Muscle of leg (tissue), 16 donors: ENCODE results near the gene LORICRIN. TPM values are rescaled to one million over a fixed set of nuclear protein-coding genes. Genes with fewer than 3 reads are reported as not detected.
"Not testable (repeated sequence)": the region's sequence is repeated elsewhere in the genome, so short reads cannot be mapped to it uniquely, and the experiment has no call there.

Source experiments
- DNase-seq: peaks from one replicate; pipeline ENCODE4 v3.0.0; 2013
- H3K27ac ChIP-seq: one replicate; pipeline ENCODE4 v1.5.1; 2013; ENCODE audit warnings: mild to moderate bottlenecking, low read length, control low read depth
- H3K27me3 ChIP-seq: one replicate; pipeline ENCODE4 v1.6.1; 2013; ENCODE audit warnings: low read length; ENCODE audit not compliant: control insufficient read depth, insufficient read depth
- H3K36me3 ChIP-seq: one replicate; pipeline ENCODE4 v1.6.1; 2013; ENCODE audit warnings: low read length; ENCODE audit not compliant: control insufficient read depth, insufficient read depth
- H3K4me1 ChIP-seq: one replicate; pipeline ENCODE4 v1.6.1; 2013; ENCODE audit warnings: low read length; ENCODE audit not compliant: control insufficient read depth, insufficient read depth
- H3K4me3 ChIP-seq: one replicate; pipeline ENCODE4 v1.5.1; 2013; ENCODE audit warnings: low read length, control low read depth
- H3K9me3 ChIP-seq: replicated peaks from 2 replicates; pipeline ENCODE4 v1.6.1; 2013; ENCODE audit warnings: low read depth, low read length; ENCODE audit not compliant: control insufficient read depth
- WGBS: methylation state at CpG from one replicate; pipeline ENCODE4 v1.1.5; 2013; ENCODE audit warnings: missing lambda C conversion rate; ENCODE audit not compliant: insufficient coverage; 5-methylcytosine and 5-hydroxymethylcytosine counted together
- long read RNA-seq, 11 donors: transcript quantifications; one replicate each; lab custom pipeline, GENCODE V29; 2026
- polyA plus RNA-seq, 8 donors: library from polyadenylated mRNA; unstranded; fragments of 120-200 nt; gene quantifications; one replicate each; pipeline versions ENCODE4 v1.2.1 to v1.2.3, GENCODE V29; 2013; ENCODE audit warnings: inconsistent platforms in 1 of 8, low replicate concordance in 1 of 8; ENCODE audit not compliant: insufficient read length in 8 of 8, insufficient read depth in 1 of 8
- total RNA-seq: library from RNA; stranded (reverse); fragments of 120-200 nt; gene quantifications from one replicate; pipeline ENCODE4 v1.2.4, GENCODE V29; 2013

Gene LORICRIN, protein sequence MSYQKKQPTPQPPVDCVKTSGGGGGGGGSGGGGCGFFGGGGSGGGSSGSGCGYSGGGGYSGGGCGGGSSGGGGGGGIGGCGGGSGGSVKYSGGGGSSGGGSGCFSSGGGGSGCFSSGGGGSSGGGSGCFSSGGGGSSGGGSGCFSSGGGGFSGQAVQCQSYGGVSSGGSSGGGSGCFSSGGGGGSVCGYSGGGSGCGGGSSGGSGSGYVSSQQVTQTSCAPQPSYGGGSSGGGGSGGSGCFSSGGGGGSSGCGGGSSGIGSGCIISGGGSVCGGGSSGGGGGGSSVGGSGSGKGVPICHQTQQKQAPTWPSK
- total RNA-seq (not detected), polyA plus RNA-seq (not detected)
- long read RNA-seq, donor 1 = 0 reads
- long read RNA-seq, donor 2 = 0 reads
- long read RNA-seq, donor 3 = 0 reads
- long read RNA-seq, donor 4 = 0 reads
- long read RNA-seq, donor 5 = 0 reads
- long read RNA-seq, donor 6 = 0 reads
- long read RNA-seq, donor 7 = 0 reads
- long read RNA-seq, donor 8 = 0 reads
- long read RNA-seq, donor 9 = 0 reads
- long read RNA-seq, donor 10 = 0 reads
- long read RNA-seq, donor 11 = 0 reads

DNA sequence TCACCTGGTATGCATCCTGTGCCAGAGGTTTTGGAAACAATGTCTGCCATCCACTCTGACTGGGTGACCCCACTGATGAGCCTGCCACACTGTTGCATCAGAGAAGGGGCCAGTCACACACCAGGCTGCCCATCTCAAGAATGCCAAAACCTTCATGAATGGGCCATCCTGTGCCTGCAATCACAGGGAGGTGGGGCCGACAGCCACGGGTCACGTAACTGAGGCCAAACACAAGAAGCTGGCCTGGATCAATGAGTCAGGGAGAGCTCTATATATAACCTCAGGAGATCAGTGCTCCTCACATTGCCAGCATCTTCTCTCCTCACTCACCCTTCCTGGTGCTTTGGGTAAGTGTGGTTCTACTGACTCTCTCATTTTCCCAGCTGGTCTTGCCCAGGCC, at the start of gene LORICRIN:
Gene LORICRIN (plus strand): TSS at position 301 of the 400 bp plus-strand sequence. CDS start 1,263 bp downstream, outside the sequence.
- H3K9me3 ChIP-seq = no peaks in the 10 kb centered on the region
- WGBS = 100% methylated on average over 3 of the region's 3 CpGs
- no peak for DNase-seq
- no peak within 1 kb of the TSS for H3K27ac ChIP-seq
- peaks cover 43% of the 10 kb centered on the region for H3K27me3 ChIP-seq
- H3K36me3 ChIP-seq = no peaks in the 10 kb centered on the region
- peaks cover 8% of the 10 kb centered on the region for H3K4me1 ChIP-seq
- H3K4me3 ChIP-seq = no peak within 1 kb of the TSS

DNA sequence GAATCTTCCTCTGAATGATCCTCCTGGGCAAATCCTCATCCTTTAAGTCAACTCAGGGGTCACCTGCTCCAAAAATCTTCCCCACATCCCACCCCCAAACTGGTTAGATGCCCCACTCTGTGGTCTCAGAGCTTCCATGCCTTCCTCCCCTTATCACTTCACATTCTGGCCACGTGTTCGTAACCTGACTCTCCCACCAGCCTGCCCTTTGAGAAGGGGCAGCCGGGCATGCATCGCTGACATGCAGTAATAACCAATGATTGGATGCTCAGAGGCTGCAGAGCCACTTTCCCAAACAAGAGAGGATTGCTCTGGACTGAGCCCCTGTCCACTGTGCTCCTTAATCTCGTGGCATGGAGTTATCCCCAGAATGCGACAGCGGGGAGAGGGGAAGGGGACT, 49.3 kb upstream of the LORICRIN start:
- no peak for DNase-seq
- Histone ChIP-seq H3K27me3 (no peaks in the 10 kb centered on the region), H3K4me3 (no peak overlapping the region), H3K27ac (no peak overlapping the region), H3K9me3 (no peaks in the 10 kb centered on the region), H3K36me3 (no peaks in the 10 kb centered on the region), H3K4me1 (no peaks in the 10 kb centered on the region)
- WGBS = 48% methylated on average over 7 of the region's 7 CpGs

DNA sequence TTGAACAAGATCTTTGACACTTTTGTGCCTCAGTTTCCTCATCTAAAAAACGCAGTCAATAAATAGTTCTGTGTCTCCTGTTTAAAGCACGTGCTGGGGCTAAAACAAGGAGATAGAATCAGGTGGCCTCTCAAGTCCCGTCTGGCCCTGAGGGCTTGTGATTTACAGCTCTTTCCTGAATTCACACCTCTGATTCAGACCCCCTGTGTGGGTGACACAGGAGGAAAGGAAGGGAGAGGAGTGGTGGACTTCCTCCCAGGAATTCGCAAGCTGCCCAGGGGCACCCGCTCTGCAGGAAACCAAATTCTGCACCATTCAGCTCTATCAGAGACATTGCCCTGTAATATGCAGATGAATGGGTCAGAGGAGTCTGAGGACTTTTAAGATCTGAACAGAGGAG, 47.3 kb upstream of the LORICRIN start:
- no peak overlapping the region for H3K27ac ChIP-seq
- no peak overlapping the region for H3K4me3 ChIP-seq
- H3K9me3 ChIP-seq = no peaks in the 10 kb centered on the region
- DNase-seq = no peak
- H3K4me1 ChIP-seq = no peaks in the 10 kb centered on the region
- no peaks in the 10 kb centered on the region for H3K27me3 ChIP-seq
- no CpG with 5 or more reads among the region's 5 CpGs for WGBS
- no peaks in the 10 kb centered on the region for H3K36me3 ChIP-seq

DNA sequence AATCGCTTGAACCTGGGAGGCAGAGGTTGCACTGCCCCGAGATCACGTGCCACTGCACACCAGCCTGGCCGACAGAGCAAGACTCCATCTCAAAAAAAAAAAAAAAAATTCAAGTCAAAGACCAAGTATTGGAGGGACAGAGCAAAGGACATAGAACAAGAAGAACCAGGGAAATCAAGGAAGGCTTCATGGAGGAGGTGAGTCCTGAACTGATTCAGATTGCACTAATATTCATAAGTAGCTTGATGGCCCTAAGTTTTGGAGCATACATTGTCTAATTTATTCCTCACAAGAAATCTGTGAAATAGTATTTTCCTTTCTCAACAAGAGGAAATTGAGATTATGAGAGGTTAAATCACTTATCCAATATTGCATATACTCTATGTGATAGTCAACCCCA, 46.0 kb upstream of the LORICRIN start:
- H3K9me3 ChIP-seq = no peaks in the 10 kb centered on the region
- no peaks in the 10 kb centered on the region for H3K27me3 ChIP-seq
- WGBS = no CpG with 5 or more reads among the region's 4 CpGs
- H3K27ac ChIP-seq = no peak overlapping the region
- H3K4me1 ChIP-seq = no peaks in the 10 kb centered on the region
- H3K36me3 ChIP-seq = no peaks in the 10 kb centered on the region
- DNase-seq = no peak
- H3K4me3 ChIP-seq = no peak overlapping the region

DNA sequence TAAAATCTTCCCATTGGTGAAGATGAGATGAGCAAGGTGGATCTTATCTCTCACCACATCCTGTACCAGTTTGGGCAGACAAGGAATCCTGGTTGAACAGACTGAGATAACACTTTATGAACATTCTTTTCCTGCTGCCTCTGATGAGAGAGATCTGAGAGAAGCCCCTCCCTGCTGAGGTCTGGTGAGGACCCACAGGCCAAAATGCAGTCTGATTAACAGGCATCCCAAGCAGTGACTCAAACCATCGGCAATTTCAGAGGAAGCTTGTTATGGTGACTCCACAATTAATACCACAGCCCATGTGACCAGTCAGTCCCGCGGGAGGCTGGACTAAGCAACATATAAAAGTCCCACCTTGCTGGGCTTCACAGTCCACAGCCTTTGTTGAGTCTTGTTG, 42.3 kb upstream of the LORICRIN start, which contains the start of gene PRR9:
Gene PRR9 (plus strand): TSS at position 373 of the 400 bp plus-strand sequence. CDS start 561 bp downstream, outside the sequence.
- DNase-seq = no peak
- no peaks in the 10 kb centered on the region for H3K9me3 ChIP-seq
- no peaks in the 10 kb centered on the region for H3K36me3 ChIP-seq
- H3K4me1 ChIP-seq = no peaks in the 10 kb centered on the region
- no peak within 1 kb of the TSS for H3K27ac ChIP-seq
- WGBS = no CpG with 5 or more reads among the region's 3 CpGs
- H3K4me3 ChIP-seq = no peak within 1 kb of the TSS
- H3K27me3 ChIP-seq = no peaks in the 10 kb centered on the region

DNA sequence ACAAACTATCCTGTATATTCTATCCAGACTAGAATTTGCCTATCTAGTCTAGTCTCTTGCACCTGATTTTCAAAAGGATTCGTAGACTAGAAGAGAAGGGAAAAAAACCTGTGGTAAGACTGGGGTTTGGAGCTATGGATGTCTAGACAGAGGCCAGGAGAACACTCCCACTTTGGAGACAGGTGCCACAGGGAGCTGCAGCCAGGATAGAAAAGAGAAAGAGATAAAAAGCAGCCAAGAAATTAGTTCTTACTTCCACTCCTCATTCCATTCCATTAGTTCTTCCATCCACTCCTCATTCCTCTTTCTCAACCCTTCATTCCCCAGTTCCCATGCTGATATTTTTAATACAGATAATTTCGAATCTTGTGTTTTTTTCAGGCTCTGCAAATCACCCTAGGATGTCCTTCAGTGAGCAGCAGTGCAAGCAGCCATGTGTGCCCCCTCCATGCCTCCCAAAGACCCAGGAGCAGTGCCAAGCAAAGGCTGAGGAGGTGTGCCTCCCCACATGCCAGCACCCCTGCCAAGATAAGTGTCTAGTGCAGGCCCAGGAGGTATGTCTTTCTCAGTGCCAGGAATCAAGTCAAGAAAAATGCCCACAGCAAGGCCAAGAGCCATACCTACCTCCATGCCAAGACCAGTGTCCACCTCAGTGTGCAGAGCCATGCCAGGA, 41.6 kb upstream of the LORICRIN start:
- H3K4me1 ChIP-seq = no peaks in the 10 kb centered on the region
- H3K36me3 ChIP-seq = no peaks in the 10 kb centered on the region
- 46% methylated on average over 2 of the region's 2 CpGs for WGBS
- H3K27ac ChIP-seq = no peak overlapping the region
- H3K4me3 ChIP-seq = no peak overlapping the region
- H3K9me3 ChIP-seq = no peaks in the 10 kb centered on the region
- H3K27me3 ChIP-seq = no peaks in the 10 kb centered on the region
- no peak for DNase-seq

DNA sequence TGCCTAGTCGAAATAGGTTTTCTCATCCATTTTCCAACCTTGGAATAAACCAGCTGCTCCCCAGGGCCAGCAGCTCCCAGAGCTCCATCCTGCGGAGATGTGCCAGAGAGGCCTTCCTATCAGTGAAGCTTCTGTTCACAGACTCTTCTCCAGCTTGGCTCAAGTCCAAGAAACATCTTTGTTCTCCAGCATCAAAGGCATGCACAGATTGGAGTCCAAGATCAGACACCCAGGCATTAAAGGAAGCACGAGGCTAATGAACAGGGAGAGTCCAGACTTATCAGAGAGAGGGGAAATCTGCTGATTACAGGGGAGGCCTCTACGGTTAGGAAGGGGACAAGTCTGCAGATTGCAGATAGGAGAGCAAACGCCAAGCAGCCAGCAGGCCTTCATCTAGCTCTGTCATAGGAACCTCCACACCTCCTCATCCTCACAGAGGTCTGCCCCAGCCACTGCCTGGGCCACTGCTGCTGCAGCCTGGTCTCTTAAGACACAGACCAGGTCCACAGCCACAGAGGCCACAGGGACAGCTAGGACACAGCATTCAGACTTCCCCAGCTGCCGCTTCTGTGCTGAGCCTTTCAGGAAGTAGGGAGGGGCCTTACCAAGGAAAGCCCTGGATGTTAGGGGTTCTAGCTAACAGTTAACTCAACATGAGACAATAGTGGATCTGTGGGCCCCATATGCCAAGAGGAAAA, 38.7 kb upstream of the LORICRIN start:
- DNase-seq = peak; percentile 9
- 30% methylated on average over 3 of the region's 6 CpGs for WGBS

DNA sequence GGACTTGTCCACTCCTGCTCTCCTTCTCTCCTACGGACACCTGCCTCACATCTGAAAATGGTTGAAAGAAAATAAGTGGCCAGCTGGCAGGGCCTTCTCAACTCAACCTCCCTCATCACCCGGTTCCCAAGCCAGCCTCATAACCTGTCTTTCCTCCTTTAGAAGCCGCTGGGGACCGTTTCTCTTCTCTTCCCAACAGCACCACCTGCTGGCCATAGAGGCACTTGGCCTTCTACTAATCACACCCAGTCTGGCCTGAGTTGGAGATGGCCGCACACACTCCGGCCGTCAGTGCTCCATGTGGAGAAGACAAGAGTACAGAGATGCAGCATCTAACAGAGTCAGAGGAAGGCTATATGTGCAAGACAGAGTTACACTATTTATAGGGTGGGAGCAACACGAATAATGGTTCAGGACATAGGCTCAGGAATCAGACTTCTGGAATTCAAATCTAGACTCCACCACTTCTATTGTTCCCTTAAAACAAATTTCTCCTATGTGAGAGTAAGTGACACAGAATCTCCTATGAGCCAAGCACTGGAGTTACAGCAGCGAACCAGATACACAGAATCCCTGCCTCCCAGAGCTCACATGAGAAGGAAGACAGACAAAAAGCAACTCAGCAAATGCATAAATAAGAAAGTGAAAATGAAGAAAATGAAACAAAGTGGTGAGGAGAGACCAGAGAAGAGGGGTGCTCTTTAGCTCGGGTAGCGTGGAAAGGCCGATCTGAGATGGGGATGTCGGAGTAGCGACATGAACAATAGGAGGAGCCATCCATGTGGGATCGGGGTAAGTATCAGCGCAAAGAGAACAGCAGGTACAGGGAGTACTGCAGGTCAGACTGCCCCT, 36.2 kb upstream of the LORICRIN start:
- 73% methylated on average over 9 of the region's 16 CpGs for WGBS
- DNase-seq = peak; percentile 43
- not testable (repeated sequence) for H3K4me1 ChIP-seq, H3K27ac ChIP-seq, H3K27me3 ChIP-seq, H3K9me3 ChIP-seq, H3K36me3 ChIP-seq, H3K4me3 ChIP-seq

More for the DNA sequence above, 38.7 kb upstream of the LORICRIN start:
- no peaks in the 10 kb centered on the region for H3K9me3 ChIP-seq
- no peaks in the 10 kb centered on the region for H3K4me1 ChIP-seq
- H3K36me3 ChIP-seq = no peaks in the 10 kb centered on the region
- H3K27me3 ChIP-seq = peaks cover 2% of the 10 kb centered on the region
- H3K27ac ChIP-seq = no peak overlapping the region
- H3K4me3 ChIP-seq = no peak overlapping the region

DNA sequence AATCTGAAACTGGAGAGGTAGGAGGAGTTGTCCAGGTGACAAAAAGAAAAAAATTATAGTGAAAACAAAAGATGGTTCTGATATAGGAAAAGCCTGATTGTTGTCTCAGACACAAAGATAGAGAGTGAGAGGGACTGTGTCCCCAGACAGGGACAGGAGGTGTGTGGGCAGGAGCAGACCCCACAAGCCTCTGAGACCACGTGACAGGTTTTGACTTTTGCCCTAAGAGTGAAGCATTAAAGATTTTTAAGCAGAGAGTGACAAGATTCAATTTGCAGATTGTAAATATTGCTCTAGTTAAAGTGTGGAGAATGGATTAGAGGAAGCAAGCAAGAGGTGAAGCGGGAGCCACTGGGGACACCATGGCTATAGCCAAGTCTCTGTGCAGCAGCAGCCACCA, 31.7 kb upstream of the LORICRIN start:
- WGBS = 31% methylated on average over 2 of the region's 2 CpGs
- no peaks in the 10 kb centered on the region for H3K36me3 ChIP-seq
- peaks cover 2% of the 10 kb centered on the region for H3K27me3 ChIP-seq
- no peaks in the 10 kb centered on the region for H3K4me1 ChIP-seq
- H3K9me3 ChIP-seq = no peaks in the 10 kb centered on the region
- H3K27ac ChIP-seq = no peak overlapping the region
- no peak overlapping the region for H3K4me3 ChIP-seq
- DNase-seq = no peak
